ENCODE measurements around the gene DTX4.
"Not testable (repeated sequence)": the region's sequence is repeated elsewhere in the genome, so short reads cannot be mapped to it uniquely, and the experiment has no call there.

DTX4 gene

DNA sequence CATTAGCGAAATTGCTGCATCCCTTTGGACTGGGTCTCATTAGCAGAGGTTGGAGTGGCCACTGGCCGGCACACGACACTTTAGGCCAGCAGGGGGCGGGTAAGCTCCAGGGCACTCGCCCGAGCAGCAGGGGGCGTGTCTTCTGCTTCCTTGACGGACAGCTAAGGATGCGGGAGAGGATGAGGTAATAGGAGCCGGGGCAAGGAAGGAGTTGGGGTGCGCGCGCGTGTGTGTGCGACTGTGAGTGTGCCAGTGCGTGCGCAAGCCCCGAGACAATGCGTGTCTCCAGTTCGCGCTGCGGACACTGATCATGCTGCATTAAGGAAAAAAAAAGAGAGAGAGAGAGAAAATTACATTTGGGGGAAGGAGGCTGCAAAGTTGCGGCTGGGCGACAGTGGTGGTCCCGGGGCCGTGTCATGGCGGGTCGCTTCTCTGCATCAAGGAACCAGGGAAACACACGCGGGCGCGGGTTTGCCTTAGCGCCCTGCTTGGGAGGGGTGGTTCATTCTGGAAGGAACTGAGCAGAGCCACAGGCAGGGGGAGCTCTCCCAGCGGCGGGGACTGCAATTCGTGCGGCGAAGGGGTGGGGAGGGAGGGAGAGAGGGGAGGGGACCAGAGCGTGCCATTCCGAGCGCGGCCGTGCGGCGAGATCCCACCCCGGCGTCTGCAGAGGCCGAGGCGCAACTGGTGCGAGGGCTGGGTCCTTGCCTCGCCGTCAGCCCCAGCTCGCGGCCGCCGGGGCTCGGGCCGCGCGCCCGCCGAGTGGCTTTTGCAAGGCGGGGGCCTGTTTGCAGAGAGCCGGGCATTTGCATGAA, at the start of gene DTX4:
Gene DTX4, plus strand, starts transcription at position 625 of the 815 bp plus-strand sequence. CDS start 464 bp downstream, outside the sequence.
- peak; percentile 70 to 86 (median 82) for DNase-seq

DNA sequence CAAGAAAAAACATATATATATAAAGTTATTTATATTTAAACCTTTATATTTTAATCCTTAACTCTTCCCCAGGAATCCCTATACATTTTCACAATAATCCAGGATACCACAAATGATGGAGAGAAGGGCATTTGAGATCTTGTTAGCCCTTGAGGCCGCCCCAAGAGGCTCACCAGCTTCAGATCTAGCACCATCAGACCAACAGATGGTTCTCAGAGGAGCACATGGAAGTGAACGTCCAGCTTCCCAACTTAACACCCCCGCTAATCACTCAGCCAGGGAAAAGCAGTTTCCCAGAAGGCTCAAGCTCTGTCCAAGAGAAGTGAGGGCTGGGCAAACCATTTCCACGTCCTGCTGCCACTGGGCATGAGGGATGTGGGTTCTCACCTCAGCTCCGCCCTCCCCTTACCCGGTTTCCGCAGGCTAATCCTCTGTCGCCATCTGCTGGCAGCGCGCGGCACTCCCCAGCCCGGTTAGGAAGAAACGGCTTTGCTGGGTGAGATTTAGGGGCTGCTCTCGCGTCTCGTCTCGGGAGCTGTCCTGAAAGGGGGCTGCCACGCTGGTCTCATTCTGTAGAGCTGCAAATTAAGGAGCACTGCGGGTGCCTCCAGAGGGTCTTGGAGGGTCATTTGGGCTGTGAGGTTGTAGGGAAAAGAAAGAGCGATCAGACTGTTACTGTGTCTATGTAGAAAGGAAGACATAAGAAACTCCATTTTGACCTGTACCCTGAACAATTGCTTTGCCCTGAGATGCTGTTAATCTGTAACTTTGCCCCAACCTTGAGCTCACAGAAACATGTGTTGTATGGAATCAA, 36.1 kb upstream of the DTX4 start:
- DNase-seq = peak; percentile 68 to 89 (median 80)

- not testable (repeated sequence) for DNase-seq
These were observed 35.4 kb upstream of the DTX4 start for GRCh38 chr11:59136551-59136950.

GRCh38 chr11:59137190-59137589, 34.7 kb upstream of the DTX4 start:
- DNase-seq = no peak

GRCh38 chr11:59138643-59139042, 33.3 kb upstream of the DTX4 start:
- no peak for DNase-seq

- DNase-seq = no peak
These were observed 30.7 kb upstream of the DTX4 start for GRCh38 chr11:59141191-59141590.

GRCh38 chr11:59141673-59142460, 30.1 kb upstream of the DTX4 start:
- peak in 1 of 6 experiments; percentile 32 for DNase-seq

- peak; percentile 83 to 96 (median 89) for DNase-seq
These were observed 29.1 kb upstream of the DTX4 start, which contains the start of gene FAM111A for GRCh38 chr11:59142530-59143507. Gene FAM111A (plus strand): TSS chr11:59142856. CDS start chr11:59148873, 6,017 bp downstream.

GRCh38 chr11:59144096-59144495, 27.8 kb upstream of the DTX4 start:
- DNase-seq = no peak

- DNase-seq = peak; percentile 47 to 80 (median 66)
These were observed 27.2 kb upstream of the DTX4 start for GRCh38 chr11:59144579-59145345.

DNA sequence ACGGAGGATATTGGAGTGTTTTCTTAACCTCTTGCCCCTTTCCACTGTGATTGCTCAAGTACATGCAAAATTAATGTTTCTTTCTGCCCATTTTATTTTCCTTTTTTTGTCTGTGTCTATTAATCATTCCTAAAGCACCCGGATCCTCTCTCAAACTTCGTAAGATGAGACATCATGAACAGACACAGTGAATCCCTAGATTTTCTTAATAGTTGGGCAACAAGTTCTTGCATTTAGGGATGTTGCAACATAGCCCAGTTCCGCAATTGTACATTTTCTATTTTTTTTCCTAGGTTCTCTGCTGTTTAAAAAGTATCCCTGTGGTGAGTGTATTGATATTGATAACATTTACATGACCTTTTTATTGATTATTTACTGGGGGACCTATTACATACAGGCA, 26.4 kb upstream of the DTX4 start:
- DNase-seq = no peak

DNA sequence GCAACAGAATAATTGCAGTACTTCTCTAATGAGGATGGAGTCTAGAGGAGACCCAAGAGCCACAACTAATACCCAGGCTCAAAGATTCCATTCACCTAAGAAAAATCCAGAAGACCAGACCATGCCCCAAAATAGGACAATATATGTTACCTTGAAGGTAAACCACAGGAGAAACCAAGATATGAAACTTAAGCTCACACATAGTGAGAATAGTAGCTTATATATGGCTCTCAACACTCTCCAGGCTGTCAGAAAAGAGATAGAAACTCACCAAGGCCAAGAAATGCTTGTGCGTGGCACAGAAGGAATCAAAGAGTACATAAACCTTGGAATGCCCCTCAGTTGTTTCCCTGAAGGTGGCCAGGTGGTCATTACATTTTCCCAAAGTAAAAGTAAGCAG, 20.2 kb upstream of the DTX4 start:
- no peak for DNase-seq

DNA sequence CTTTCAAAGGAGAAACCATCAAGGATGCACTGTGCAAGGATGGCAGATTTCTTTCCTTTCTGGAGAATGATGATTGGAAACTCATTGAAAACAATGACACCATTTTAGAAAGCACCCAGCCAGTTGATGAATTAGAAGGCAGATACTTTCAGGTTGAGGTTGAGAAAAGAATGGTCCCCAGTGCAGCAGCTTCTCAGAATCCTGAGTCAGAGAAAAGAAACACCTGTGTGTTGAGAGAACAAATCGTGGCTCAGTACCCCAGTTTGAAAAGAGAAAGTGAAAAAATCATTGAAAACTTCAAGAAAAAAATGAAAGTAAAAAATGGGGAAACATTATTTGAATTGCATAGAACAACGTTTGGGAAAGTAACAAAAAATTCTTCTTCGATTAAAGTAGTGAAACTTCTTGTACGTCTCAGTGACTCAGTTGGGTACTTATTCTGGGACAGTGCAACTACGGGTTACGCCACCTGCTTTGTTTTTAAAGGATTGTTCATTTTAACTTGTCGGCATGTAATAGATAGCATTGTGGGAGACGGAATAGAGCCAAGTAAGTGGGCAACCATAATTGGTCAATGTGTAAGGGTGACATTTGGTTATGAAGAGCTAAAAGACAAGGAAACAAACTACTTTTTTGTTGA, 19.5 kb upstream of the DTX4 start:
- no peak for DNase-seq

GRCh38 chr11:59154610-59155009, 17.3 kb upstream of the DTX4 start:
- DNase-seq = no peak

- DNase-seq = no peak
These were observed 14.5 kb upstream of the DTX4 start for GRCh38 chr11:59157433-59157832.

DNA sequence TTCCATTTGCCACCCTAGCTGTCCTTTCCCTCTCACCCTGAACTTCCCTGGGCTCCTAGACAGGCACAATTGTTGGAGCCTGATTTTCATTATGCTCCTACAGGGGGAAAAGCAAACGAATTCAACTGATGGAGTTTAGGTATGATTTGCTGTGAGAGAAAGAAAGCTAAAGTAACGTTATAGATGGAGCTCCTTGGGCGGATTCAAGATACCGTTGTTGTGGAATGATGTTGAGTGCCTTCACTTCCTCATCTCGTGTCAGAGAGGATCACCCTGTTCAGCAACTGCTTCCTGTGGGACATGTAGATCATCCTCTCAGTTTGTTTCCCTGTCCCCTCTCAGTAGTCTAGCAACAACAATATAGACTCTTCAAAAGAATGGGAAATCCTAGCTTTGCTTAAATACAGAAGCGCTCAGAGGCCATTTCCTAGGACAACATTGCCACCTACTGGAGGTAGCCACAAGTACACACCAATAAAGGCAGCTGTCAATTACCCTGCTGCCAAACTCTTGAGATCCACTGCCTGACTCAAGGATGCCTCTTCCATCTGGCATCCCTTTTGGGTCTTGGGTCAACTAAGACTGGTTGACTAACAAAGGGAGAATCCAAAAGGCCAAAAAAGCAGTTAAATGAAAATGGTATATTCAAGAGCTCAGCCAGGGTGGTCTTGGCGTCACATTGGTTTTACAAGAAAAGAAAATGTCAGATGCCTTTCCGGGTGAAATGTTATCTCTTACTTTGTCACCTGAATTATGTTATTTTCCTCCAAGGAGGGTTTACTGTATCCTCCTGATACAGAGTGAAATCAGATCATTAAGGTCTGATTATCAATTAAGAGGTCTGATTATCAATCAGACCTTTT, 13.5 kb upstream of the DTX4 start:
- peak in 5 of 6 experiments; percentile 49 to 70 (median 51) for DNase-seq

GRCh38 chr11:59164028-59164427, 7.9 kb upstream of the DTX4 start:
- DNase-seq = no peak

- peak in 2 of 6 experiments; percentile 14 to 21 for DNase-seq
These were observed 580 bp downstream of the DTX4 start for GRCh38 chr11:59172345-59173079.
